GM12878 (cell line): ENCODE data around the gene C2orf92. TPM values are rescaled to one million over a fixed set of nuclear protein-coding genes. Genes with fewer than 3 reads are reported as not detected.

Experiments used
- SKIL ChIP-seq: fragments of 450-650 bp; IDR thresholded peaks from 2 replicates; pipeline ENCODE4 v1.6.1; 2017; ENCODE audit warnings: mild to moderate bottlenecking, low read depth, inconsistent platforms; ENCODE audit not compliant: poor library complexity, severe bottlenecking
- WRNIP1 ChIP-seq: IDR thresholded peaks from 2 replicates; pipeline ENCODE4 v1.6.1; 2011; ENCODE audit warnings: low read depth, low read length, improper control_type of control experiment, borderline replicate concordance
- polyA plus RNA-seq, 11 experiments: library from polyadenylated mRNA; depleted of rRNA in 4 of 11; unstranded in 6 of 11; stranded (reverse) in 5 of 11; fragments of >200 nt; fragmentation: Nextera tagmentation in 4 of 11; fragmentation: Illumina TruSeq in 1 of 11; extraction: Ambion mirVana in 4 of 11; extraction: Trizol in 1 of 11; gene quantifications; 1 replicate in 1 of 11; 2 replicates in 10 of 11; pipeline versions ENCODE4 v1.2.1 to v1.2.3, GENCODE V29; 2011 to 2016; ENCODE audit warnings: inconsistent platforms in 2 of 11, missing spikeins in 2 of 11, low read depth in 1 of 11
- small RNA-seq: library from RNA; depleted of rRNA; stranded (forward); fragments of <200 nt; gene quantifications from one replicate; pipeline ENCODE3, GENCODE V24; 2014
- total RNA-seq, 4 experiments: library from RNA; depleted of rRNA in 3 of 4; stranded (reverse); fragments of >200 nt in 3 of 4; fragmentation: Illumina TruSeq in 1 of 4; extraction: Trizol in 1 of 4; gene quantifications; 2 replicates each; pipeline versions ENCODE4 v1.2.1 to v1.2.3, GENCODE V29; 2013 to 2021

Gene C2orf92
- total and polyA plus RNA-seq, 10 of the 15 experiments (the other 5 are each of a cell fraction or from before 2014, with no cell fraction given): 0.40 to 10.1 (median 3.7) TPM

GRCh38 chr2:97751752-97752151, 82.2 kb downstream of the C2orf92 start (continued):
- TF ChIP-seq SKIL (no peak), WRNIP1 (no peak)

Small RNA genes lying within 50 kb of the gene (small RNA-seq; reads per million reads assigned to genes)
- gene RNU4-8P: 0.12 reads per million

Other genes with a start within 250 kb of the C2orf92 start
- gene ANKRD36B, start 79.8 kb upstream of the C2orf92 start, total RNA-seq (2014; rRNA removed): 15.4 and 20.7 TPM in 2 replicates
- gene ANKRD36B, start 79.8 kb upstream of the C2orf92 start, total RNA-seq (2014; rRNA removed; fragmentation: Illumina TruSeq; extraction: Trizol): 21.4 and 21.8 TPM in 2 replicates
- 12.9 and 13.3 TPM in 2 replicates for gene ANKRD36B, start 79.8 kb upstream of the C2orf92 start, total RNA-seq (2021)
- gene ANKRD36B, start 79.8 kb upstream of the C2orf92 start, polyA plus RNA-seq (2011; rRNA removed): 12.9 and 15.9 TPM in 2 replicates
- gene ANKRD36B, start 79.8 kb upstream of the C2orf92 start, polyA plus RNA-seq (2014; fragmentation: Illumina TruSeq; extraction: Trizol): 11.9 and 15.6 TPM in 2 replicates
- 10 to 100 TPM in 1 of 2 experiments, 1 to 10 TPM in 1; 6.5 to 10.7 TPM for gene ANKRD36B, start 79.8 kb upstream of the C2orf92 start, polyA plus RNA-seq (2014; fragmentation: Nextera tagmentation; extraction: Ambion mirVana)
- 10.0 and 10.9 TPM in 2 replicates for gene ANKRD36B, start 79.8 kb upstream of the C2orf92 start, polyA plus RNA-seq (2014; rRNA removed)
- 10 to 100 TPM; 15.9 to 17.5 TPM for gene ANKRD36B, start 79.8 kb upstream of the C2orf92 start, polyA plus RNA-seq (2016; fragmentation: Nextera tagmentation; extraction: Ambion mirVana)
- gene COX5B, start 23.7 kb upstream of the C2orf92 start, total RNA-seq (2014; rRNA removed): 426 and 472 TPM in 2 replicates
- gene COX5B, start 23.7 kb upstream of the C2orf92 start, total RNA-seq (2014; rRNA removed; fragmentation: Illumina TruSeq; extraction: Trizol): 120 and 128 TPM in 2 replicates
- 248 and 277 TPM in 2 replicates for gene COX5B, start 23.7 kb upstream of the C2orf92 start, total RNA-seq (2021)
- gene COX5B, start 23.7 kb upstream of the C2orf92 start, polyA plus RNA-seq (2011; rRNA removed): 260 and 333 TPM in 2 replicates
- gene COX5B, start 23.7 kb upstream of the C2orf92 start, polyA plus RNA-seq (2014; fragmentation: Illumina TruSeq; extraction: Trizol): 17.3 and 69.5 TPM in 2 replicates
- 100 to 1,000 TPM; 150 to 392 TPM for gene COX5B, start 23.7 kb upstream of the C2orf92 start, polyA plus RNA-seq (2014; fragmentation: Nextera tagmentation; extraction: Ambion mirVana)
- 475 and 518 TPM in 2 replicates for gene COX5B, start 23.7 kb upstream of the C2orf92 start, polyA plus RNA-seq (2014; rRNA removed)
- gene COX5B, start 23.7 kb upstream of the C2orf92 start, polyA plus RNA-seq (2016; fragmentation: Nextera tagmentation; extraction: Ambion mirVana): 100 to 1,000 TPM; 466 to 490 TPM
- gene ACTR1B, start 5.7 kb upstream of the C2orf92 start, total RNA-seq (2014; rRNA removed): 42.6 and 45.4 TPM in 2 replicates
- 29.2 and 29.3 TPM in 2 replicates for gene ACTR1B, start 5.7 kb upstream of the C2orf92 start, total RNA-seq (2014; rRNA removed; fragmentation: Illumina TruSeq; extraction: Trizol)
- 57.3 and 59.2 TPM in 2 replicates for gene ACTR1B, start 5.7 kb upstream of the C2orf92 start, total RNA-seq (2021)
- gene ACTR1B, start 5.7 kb upstream of the C2orf92 start, polyA plus RNA-seq (2011; rRNA removed): 28.7 and 44.8 TPM in 2 replicates
- 10.1 and 25.4 TPM in 2 replicates for gene ACTR1B, start 5.7 kb upstream of the C2orf92 start, polyA plus RNA-seq (2014; fragmentation: Illumina TruSeq; extraction: Trizol)
- gene ACTR1B, start 5.7 kb upstream of the C2orf92 start, polyA plus RNA-seq (2014; fragmentation: Nextera tagmentation; extraction: Ambion mirVana): 1 to 10 TPM; 1.3 to 5.2 TPM
- gene ACTR1B, start 5.7 kb upstream of the C2orf92 start, polyA plus RNA-seq (2014; rRNA removed): 60.5 and 62.8 TPM in 2 replicates
- gene ACTR1B, start 5.7 kb upstream of the C2orf92 start, polyA plus RNA-seq (2016; fragmentation: Nextera tagmentation; extraction: Ambion mirVana): 10 to 100 TPM; 44.8 to 51.5 TPM
- 1.9 and 2.1 TPM in 2 replicates for gene ZAP70, start 43.9 kb downstream of the C2orf92 start, total RNA-seq (2014; rRNA removed)
- gene ZAP70, start 43.9 kb downstream of the C2orf92 start, total RNA-seq (2014; rRNA removed; fragmentation: Illumina TruSeq; extraction: Trizol): 0.89 and 0.97 TPM in 2 replicates
- gene ZAP70, start 43.9 kb downstream of the C2orf92 start, total RNA-seq (2021): 2.5 and 2.9 TPM in 2 replicates
- gene ZAP70, start 43.9 kb downstream of the C2orf92 start, polyA plus RNA-seq (2011; rRNA removed): 0.18 TPM in 1 of 2 replicates, not detected in the other
- 0.37 and 0.46 TPM in 2 replicates for gene ZAP70, start 43.9 kb downstream of the C2orf92 start, polyA plus RNA-seq (2014; fragmentation: Illumina TruSeq; extraction: Trizol)
- under 1 TPM in 1 of 2 experiments, not detected in 1; 0.20 TPM for gene ZAP70, start 43.9 kb downstream of the C2orf92 start, polyA plus RNA-seq (2014; fragmentation: Nextera tagmentation; extraction: Ambion mirVana)
- 2.4 and 2.9 TPM in 2 replicates for gene ZAP70, start 43.9 kb downstream of the C2orf92 start, polyA plus RNA-seq (2014; rRNA removed)
- gene ZAP70, start 43.9 kb downstream of the C2orf92 start, polyA plus RNA-seq (2016; fragmentation: Nextera tagmentation; extraction: Ambion mirVana): 1 to 10 TPM; 1.2 to 2.3 TPM